ENCODE measurements around the gene MORC4. TPM values are rescaled to one million over a fixed set of nuclear protein-coding genes. Genes with fewer than 3 reads are reported as not detected.

MORC4 gene
- total and polyA plus RNA-seq, 2 experiments from 2014 or later: 27.7 to 35.7 TPM

DNA sequence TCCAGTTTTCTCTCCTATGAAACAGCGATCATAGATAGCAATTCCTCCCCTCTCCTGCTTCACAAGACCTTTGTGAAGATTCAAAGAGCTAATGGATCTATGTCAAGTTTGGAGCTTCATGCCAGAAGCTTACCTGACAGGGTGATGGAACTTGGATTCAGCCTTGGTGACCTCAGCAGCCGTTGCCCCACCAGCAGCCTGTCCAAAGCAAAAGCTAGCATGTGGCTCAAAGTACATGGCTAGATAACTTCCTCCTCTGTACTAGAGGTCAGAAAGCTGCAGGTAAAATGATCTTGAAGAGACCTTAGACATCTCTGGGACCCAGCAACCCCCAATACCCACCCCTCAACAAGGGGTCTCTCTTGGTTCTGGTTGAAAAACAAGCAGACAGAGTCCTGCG, 98.7 kb downstream of the MORC4 start:
- no peak for DNase-seq (ENCODE audit: low spot score)
- Histone ChIP-seq H3K4me1 (ENCODE audit: insufficient read depth) (no peaks in the 10 kb centered on the region), H3K36me3 (replicated peaks; ENCODE audit: insufficient read depth, low read depth) (no peaks in the 10 kb centered on the region), H3K4me3 (no peak overlapping the region), H2AFZ (no peak overlapping the region), H3K27ac (no peak overlapping the region), H3K79me2 (no peaks in the 10 kb centered on the region), H3K4me2 (no peak overlapping the region), H4K20me1 (ENCODE audit: insufficient read depth, poor library complexity, severe bottlenecking) (no peaks in the 10 kb centered on the region), H3K9me2 (replicated peaks; ENCODE audit: insufficient read depth) (no peaks in the 10 kb centered on the region), H3K27me3 (no peaks in the 10 kb centered on the region), H3K9me3 (ENCODE audit: low read depth) (no peaks in the 10 kb centered on the region)
- 81% methylated on average over 3 of the region's 3 CpGs for WGBS (ENCODE audit: low lambda C conversion rate, missing lambda C conversion rate)
- no peak for TF ChIP-seq EZH2phosphoT487 (IDR thresholded peaks at IDR 0.05; ENCODE audit: low read depth, severe bottlenecking, unreplicated experiment)
- TF ChIP-seq EZH2 (IDR thresholded peaks at IDR 0.05; ENCODE audit: borderline replicate concordance): no peak
- TF ChIP-seq, protein P1, sequence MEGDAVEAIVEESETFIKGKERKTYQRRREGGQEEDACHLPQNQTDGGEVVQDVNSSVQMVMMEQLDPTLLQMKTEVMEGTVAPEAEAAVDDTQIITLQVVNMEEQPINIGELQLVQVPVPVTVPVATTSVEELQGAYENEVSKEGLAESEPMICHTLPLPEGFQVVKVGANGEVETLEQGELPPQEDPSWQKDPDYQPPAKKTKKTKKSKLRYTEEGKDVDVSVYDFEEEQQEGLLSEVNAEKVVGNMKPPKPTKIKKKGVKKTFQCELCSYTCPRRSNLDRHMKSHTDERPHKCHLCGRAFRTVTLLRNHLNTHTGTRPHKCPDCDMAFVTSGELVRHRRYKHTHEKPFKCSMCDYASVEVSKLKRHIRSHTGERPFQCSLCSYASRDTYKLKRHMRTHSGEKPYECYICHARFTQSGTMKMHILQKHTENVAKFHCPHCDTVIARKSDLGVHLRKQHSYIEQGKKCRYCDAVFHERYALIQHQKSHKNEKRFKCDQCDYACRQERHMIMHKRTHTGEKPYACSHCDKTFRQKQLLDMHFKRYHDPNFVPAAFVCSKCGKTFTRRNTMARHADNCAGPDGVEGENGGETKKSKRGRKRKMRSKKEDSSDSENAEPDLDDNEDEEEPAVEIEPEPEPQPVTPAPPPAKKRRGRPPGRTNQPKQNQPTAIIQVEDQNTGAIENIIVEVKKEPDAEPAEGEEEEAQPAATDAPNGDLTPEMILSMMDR (IDR thresholded peaks at IDR 0.05; ENCODE audit: poor library complexity): no peak

DNA sequence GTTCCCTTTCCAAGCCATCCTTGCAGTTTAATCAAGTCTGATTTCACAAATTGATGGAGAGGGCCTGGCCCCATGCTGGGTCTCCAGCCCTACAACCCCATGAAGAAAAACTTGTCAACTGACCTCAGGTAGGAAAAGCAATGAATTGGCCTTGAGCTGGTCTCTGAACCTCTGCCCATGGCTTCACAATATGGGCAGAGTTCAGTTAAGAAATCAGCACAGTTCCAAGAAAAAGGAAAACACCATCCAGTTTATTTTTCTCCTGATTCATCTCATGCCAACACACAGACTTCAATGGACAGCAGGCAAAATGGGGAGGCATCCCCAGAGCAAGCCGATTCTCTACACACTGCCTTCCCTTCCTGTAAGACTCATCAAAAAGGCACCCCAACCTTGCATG, 100.2 kb downstream of the MORC4 start:
- no peak overlapping the region for H2AFZ ChIP-seq
- H3K27me3 ChIP-seq: no peaks in the 10 kb centered on the region
- H3K4me1 ChIP-seq (ENCODE audit: insufficient read depth): no peaks in the 10 kb centered on the region
- no peak overlapping the region for H3K4me3 ChIP-seq
- no peak overlapping the region for H3K27ac ChIP-seq
- no peaks in the 10 kb centered on the region for H3K36me3 ChIP-seq (replicated peaks; ENCODE audit: insufficient read depth, low read depth)
- TF ChIP-seq EZH2phosphoT487 (IDR thresholded peaks at IDR 0.05; ENCODE audit: low read depth, severe bottlenecking, unreplicated experiment) (no peak), EZH2 (IDR thresholded peaks at IDR 0.05; ENCODE audit: borderline replicate concordance) (no peak)
- TF ChIP-seq, protein P1 (IDR thresholded peaks at IDR 0.05; ENCODE audit: poor library complexity): no peak
- WGBS (ENCODE audit: low lambda C conversion rate, missing lambda C conversion rate): 89% methylated on average over 1 of the region's 1 CpG
- no peaks in the 10 kb centered on the region for H3K9me3 ChIP-seq (ENCODE audit: low read depth)
- no peak for DNase-seq (ENCODE audit: low spot score)
- H3K4me2 ChIP-seq: no peak overlapping the region
- H4K20me1 ChIP-seq (ENCODE audit: insufficient read depth, poor library complexity, severe bottlenecking): no peaks in the 10 kb centered on the region
- no peaks in the 10 kb centered on the region for H3K79me2 ChIP-seq
- H3K9me2 ChIP-seq (replicated peaks; ENCODE audit: insufficient read depth): no peaks in the 10 kb centered on the region

DNA sequence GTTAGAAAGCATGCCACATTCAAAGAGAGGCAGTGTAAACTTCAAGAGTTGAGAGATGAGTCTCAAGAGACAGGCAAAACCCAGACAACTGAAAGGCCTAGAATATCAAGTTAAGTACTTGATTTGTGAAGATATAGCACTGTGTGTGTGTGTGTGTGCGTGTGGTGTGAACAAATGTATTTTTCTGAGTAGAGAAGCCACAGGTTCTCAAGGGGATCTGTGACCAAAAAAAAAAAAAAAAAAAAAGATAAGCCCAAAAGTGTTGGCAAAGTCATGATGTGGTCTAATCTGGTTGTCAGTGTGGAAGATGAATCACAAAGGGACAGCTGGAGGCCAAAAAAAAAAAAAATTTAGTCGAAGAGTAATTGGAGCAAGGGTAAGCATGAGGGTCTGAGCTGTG, 100.7 kb downstream of the MORC4 start:
- WGBS (ENCODE audit: low lambda C conversion rate, missing lambda C conversion rate): 52% methylated on average over 2 of the region's 2 CpGs
- no peak for TF ChIP-seq EZH2 (IDR thresholded peaks at IDR 0.05; ENCODE audit: borderline replicate concordance)
- no peak for TF ChIP-seq EZH2phosphoT487 (IDR thresholded peaks at IDR 0.05; ENCODE audit: low read depth, severe bottlenecking, unreplicated experiment)
- TF ChIP-seq, protein P1 (IDR thresholded peaks at IDR 0.05; ENCODE audit: poor library complexity): no peak
- H3K4me2 ChIP-seq: no peak overlapping the region

DNA sequence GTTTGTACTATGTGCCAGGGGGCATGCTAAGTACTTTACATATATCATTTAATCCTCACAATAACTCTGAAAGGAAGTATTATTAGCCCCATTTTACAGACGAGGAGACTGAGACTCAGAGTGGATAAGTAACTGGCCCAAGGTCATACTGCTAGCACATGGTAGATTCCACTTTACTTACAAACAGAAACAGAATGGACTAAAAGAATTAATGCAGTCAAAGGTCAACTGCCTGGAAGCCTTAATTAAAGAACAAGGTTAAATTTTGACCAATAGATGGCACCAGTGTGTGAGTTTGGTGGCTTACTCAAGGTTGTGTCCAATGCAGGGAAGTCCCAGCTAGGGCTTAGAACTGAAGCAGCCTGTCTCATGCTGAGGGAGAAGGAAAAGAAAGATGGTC, 101.5 kb downstream of the MORC4 start:
- Histone ChIP-seq H3K4me3 (no peak overlapping the region), H3K4me1 (ENCODE audit: insufficient read depth) (no peaks in the 10 kb centered on the region), H3K36me3 (replicated peaks; ENCODE audit: insufficient read depth, low read depth) (no peaks in the 10 kb centered on the region), H3K9me3 (ENCODE audit: low read depth) (no peaks in the 10 kb centered on the region), H3K79me2 (no peaks in the 10 kb centered on the region), H3K9me2 (replicated peaks; ENCODE audit: insufficient read depth) (no peaks in the 10 kb centered on the region), H3K27me3 (no peaks in the 10 kb centered on the region), H4K20me1 (ENCODE audit: insufficient read depth, poor library complexity, severe bottlenecking) (no peaks in the 10 kb centered on the region), H2AFZ (no peak overlapping the region), H3K27ac (no peak overlapping the region), H3K4me2 (no peak overlapping the region)
- TF ChIP-seq, protein P1 (IDR thresholded peaks at IDR 0.05; ENCODE audit: poor library complexity): peak; percentile 39
- TF ChIP-seq EZH2phosphoT487 (IDR thresholded peaks at IDR 0.05; ENCODE audit: low read depth, severe bottlenecking, unreplicated experiment) (no peak), EZH2 (IDR thresholded peaks at IDR 0.05; ENCODE audit: borderline replicate concordance) (no peak)
- DNase-seq (ENCODE audit: low spot score): peak; percentile 56
- WGBS (ENCODE audit: low lambda C conversion rate, missing lambda C conversion rate): 35% methylated on average over 1 of the region's 1 CpG

More for the DNA sequence above, 100.7 kb downstream of the MORC4 start:
- no peaks in the 10 kb centered on the region for H3K36me3 ChIP-seq (replicated peaks; ENCODE audit: insufficient read depth, low read depth)
- H2AFZ ChIP-seq: no peak overlapping the region
- no peaks in the 10 kb centered on the region for H3K4me1 ChIP-seq (ENCODE audit: insufficient read depth)
- no peaks in the 10 kb centered on the region for H4K20me1 ChIP-seq (ENCODE audit: insufficient read depth, poor library complexity, severe bottlenecking)
- H3K9me3 ChIP-seq (ENCODE audit: low read depth): no peaks in the 10 kb centered on the region
- no peaks in the 10 kb centered on the region for H3K79me2 ChIP-seq
- no peak overlapping the region for H3K27ac ChIP-seq
- no peaks in the 10 kb centered on the region for H3K9me2 ChIP-seq (replicated peaks; ENCODE audit: insufficient read depth)
- DNase-seq (ENCODE audit: low spot score): no peak
- no peaks in the 10 kb centered on the region for H3K27me3 ChIP-seq
- no peak overlapping the region for H3K4me3 ChIP-seq
